ENCODE results near the gene PDZRN3.
A peak's percentile ranks its signal among the peaks of the same experiment; 100 is the strongest.

Gene PDZRN3

DNA sequence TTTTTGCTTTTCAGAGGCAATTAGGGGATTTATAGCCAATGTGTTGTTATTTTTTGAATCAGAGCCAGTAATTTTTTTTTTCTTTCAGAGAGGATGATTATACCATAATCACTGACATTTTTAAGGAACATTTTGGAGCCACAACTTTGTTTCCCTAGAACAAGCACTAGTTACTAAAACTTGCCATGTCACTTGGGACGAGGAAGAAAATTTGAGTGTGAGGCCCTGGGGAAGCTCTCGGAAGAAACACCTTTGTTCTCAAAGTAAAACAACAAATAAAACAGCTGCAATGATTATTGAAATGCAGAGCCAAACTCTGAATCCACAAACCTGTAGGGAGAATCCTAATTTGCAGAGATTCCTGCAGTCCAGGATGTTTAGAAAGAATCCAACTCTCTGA is 69.7 kb downstream of the PDZRN3 start:
- no peak for DNase-seq

DNA sequence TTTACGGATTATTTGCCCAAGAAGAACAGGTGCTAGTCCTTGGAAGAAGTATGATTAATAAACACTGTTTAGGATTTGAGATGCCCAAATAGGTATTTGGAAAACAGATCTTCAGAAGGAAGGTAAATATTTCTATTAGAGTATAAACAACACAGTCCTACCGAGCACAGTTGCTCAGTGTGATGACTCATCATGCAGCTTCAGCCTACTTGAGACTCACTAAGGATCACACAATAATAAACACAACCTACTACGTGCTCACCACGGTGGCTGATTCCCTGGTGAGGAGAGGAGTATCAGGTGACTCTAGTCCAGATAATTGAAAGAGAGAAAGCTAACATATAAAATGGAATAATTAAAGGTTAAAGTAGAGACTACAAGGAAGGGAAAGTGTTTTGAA is 72.0 kb downstream of the PDZRN3 start:
- no peak for DNase-seq

DNA sequence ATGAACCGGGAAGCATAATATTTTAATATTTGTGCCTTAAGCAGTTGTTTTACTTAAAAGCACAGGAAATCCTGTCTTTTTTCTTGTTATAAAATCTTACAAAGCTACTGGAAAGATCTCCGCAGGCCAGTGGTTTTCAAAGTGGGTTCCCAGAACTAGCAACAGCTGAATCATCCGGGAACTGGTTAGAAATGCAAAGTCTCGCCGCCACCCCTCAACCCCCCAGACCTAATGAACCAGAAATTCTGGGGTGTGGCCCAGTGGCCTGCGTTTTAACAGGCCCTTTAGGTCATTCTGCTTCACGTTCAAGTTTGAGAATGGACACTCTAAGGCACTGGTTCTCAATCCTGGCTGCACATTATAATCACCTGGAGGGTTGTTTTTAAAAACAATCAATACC is 74.7 kb downstream of the PDZRN3 start:
- no peak for DNase-seq

DNA sequence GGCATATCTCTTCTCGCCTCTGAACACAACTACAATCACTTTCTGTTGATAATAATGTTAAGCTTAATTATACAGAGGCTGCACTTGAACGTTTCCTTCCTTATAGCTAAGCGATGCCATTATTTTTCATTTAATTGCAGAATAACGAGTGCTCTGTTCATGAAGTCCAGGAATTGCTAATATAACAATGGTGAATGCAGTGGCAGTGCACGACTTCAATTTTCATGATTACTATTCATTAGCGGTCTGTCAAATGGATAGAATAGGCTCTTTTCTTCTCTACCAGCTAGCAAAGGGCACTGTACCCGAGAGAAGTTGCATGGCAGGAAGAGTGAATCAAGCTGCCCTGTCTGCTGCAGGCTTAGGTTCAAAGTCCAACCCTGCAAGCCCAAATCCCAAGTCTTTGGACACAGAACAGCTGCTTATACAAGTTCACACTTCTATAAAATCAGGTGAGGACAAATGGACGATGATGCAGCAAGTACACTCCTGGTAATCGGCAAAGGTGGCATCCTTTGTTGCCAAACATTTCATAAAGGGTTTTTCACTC is 75.6 kb downstream of the PDZRN3 start:
- DNase-seq: peak; percentile 35

DNA sequence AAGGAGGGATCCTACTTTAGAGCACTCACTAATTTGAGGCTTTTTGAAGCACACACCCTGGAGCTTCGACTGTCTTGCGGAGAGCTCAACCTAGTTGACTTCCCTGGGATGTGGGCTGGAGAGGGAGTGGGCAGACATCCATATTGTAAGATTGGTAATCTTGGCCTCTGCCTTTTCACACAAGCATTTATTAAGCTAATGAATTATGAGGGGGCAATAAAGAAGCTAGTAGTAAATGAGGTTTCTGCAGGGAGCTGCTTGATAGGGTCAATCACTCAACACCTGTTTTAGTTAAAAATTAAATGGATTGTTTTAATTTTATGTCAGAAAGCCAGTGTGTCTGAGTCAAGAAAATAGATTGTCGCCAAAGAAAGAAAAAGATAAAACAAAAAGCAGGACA is 76.3 kb downstream of the PDZRN3 start:
- DNase-seq: no peak

DNA sequence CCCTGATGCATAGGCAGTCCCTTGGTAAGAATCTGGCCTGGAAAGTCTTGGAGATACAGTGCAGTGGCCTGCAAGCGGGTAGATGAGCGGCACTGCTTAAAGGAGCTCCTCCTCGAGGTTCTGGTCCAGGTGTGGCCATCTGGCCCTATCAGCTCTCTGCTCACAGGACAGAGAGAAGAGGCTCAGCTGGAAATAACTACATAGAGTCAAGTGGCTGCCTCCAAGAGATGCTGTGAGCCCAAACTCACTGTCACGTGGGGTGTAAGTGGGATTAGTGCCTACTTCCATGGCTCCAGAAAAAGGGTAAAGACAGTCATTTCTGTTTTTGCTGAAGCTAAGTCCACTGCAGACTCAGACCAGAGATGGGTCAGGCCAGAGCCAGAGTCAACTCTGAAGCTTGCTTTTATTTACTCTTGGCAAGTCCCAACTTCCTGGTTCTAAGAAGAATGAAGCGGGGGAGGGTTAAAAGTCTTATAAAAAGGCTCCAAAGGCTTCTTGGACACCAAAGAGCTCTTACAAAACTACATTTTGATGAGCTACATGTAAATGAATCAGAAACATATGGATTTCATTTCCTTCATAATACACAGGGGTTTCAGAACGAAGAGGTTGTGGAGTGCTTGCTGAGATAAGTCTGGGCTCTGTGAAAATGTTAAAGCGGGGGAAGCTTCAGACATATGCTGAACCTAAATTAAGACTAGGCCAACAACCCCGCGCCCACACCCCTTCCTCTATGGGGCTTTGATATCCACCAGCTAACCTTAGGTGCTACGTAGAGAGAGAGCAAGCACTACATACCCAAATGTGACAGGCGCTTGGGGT is 77.1 kb downstream of the PDZRN3 start:
- DNase-seq: no peak

DNA sequence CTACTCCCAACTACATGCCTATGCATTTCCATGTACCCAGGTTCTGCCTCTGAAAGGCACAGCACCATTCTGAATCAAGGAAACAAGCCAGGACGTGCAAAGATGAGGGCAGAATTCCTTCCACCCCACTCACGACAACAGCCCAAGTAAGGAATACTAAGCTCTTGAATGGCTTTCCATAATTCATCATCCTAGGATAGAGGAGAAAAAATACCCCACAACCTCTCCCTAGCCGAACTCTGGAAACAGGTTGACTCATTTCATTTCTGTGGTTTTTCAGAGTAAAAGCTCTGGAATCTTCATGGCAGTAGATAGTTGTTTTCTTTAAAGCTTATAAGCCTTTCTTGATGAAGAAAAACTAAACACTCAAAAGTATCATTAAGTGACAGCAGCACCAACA is 77.8 kb downstream of the PDZRN3 start:
- no peak for DNase-seq

DNA sequence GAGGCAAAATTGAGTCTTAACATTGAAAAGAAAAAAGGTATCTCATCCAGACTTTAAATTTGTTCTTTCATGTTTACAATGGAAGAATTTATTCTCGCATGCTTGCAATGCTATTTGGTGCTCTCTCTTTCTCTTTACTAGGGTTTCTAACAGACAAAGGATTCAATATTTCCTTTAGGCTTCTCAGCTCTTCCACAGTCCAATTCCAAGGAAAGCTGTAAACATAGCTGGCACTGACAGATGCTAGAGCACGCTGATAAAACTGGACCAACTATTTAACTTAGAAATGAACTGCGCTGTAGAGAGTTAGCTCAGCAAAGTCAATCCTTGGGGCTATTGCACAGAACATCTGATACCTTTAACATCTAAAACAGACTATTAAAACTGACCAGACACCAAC is 81.3 kb downstream of the PDZRN3 start:
- DNase-seq: no peak

DNA sequence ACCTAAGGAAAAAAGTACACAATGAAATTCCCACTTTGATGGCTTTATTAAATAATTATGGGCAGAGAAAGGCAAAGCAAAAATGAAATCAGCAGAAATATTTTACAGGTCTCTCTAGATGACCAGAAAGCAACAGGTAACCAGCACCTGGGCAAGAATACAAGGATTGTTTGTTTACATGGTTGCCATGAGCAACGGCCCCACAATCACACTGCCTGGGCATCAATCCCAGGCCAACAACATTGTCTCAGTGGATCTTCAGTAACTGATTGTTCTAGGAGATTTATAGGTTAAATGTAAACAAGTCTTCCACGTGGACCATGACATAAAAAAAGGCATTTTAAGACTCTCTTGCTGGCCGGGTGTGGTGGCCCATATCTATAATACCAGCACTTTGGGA is 82.6 kb downstream of the PDZRN3 start:
- no peak for DNase-seq

DNA sequence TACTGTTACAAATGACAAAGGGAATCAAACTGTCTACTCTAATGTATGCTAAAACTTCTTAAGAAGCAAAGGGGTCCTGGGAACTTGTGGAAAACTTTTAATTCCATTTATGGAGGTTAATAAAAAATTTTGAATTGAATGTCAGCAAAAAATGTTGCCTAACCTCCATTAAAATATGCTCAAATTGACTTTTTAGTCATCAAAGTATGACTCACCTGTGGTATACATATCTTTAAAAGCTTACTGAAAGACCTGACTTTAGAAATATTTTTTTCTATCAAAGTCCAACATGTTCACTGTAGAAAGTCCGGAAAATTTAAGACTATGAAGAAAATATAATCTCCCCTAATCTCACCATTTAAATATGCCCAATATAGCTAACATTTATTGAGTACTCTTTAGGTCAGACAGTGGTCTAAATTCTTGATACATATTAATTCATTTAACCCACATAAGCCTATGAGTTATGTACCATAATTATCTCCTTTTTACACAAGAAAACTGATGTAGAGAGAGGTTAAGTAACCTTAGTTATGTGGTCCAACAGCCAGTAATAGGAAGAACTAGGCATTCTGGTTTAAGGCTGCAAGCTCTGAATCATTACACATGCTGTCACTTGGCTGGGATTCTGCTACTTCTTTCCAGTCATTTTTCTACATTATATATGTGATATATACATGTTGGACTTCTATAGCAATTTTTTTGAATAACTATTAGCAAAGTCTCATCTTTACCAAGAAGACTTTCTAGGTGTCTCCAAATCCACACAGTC is 83.6 kb downstream of the PDZRN3 start:
- DNase-seq: no peak

DNA sequence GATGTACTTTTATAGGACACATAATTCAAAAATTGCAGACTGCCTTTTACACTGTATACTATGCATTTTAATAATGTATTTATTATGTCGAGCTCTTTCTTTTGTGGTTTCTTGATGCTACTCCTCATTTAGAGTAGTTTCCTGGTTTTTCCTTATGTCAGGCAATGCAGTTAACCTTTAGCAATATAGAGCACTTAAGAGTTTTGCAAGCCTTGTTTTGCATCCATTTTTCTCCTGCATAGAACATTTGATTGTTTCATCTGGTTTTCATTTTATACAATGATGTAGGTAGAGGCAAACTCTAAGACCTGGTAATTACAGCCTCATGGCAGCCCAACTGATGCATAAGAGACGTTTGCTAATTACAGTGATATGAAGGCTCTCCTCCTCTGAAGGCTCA is 86.3 kb downstream of the PDZRN3 start:
- DNase-seq: no peak

DNA sequence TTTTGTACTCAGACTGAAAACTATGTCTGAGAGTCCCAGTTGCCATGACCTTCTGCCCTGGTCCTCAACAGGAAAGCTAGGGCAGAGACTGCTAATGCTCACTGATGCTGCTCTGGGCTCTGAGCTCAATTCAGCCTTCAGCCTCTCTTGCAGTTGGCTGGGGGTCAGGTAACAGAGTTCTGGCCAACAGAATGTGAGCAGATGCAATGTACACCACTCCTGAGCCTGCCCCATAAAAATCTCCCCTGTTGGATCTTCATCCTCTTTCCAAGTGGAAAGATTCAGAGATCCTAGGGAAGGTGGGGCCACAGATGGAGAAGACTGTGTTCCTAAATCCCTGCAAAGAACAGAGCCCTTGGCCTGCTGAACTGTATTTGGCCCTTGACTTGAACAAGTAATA is 87.8 kb downstream of the PDZRN3 start:
- no peak for DNase-seq

DNA sequence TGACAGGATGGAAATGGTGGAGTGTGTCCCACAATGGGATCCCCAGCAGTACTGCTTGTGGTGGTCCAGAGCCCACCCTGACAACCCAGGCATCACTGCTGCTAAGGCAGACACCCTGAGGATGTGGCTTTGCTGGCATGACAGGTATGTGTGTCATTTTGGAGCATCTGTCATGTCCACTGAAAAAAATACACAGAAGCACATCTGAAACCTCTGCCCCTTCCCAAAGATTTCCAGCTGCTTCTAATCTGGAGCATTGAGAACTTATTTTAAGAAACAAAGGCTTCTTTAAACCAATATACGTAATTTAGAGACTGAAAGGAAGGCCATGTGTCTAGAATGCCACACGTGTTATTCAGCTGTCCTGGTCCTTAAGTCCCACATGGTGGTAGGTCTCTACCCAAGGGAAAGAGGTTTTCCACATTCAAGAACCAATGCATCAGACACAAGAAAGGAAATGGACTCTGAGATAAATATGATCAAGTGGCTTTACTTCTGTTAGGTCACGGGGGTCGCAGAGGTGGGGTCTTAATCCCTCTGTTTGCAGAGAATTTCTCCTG is 88.3 kb downstream of the PDZRN3 start:
- DNase-seq: no peak

DNA sequence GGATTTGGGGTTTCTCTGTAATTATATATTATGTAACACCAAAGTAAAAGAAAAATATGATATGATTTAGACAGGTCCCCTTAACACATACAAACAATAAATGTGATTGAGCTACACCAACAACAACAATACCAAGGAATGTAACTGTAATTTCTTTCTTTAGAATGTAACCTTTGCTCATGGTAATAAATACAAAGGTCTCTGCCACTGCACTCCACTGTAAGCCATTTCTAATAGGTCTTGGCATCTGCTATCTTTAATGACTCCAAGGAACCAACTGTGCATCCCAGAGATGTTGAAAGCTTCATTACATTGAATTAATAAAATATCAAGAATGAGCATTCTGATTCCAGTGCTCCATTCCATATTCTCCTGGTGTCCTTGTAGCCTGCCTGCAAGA is 88.8 kb downstream of the PDZRN3 start:
- DNase-seq: no peak

DNA sequence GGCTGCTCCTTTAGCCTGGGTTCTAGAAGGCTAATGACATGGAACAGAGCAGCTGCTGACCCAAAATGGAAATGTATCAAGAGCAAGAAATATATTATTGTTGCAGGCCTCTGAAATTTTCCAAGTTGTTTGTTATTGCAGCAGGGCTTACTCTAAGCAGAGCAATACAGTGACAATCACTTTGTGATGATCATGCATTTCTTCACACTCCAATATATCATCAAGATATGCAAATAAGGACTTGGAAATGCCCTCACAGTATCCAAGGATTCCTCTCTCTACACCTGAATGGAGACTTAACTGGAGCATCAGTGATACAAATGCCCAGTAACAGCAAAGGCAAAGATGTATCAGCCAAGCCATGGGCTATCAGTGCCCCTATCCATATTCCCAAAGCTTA is 89.6 kb downstream of the PDZRN3 start:
- DNase-seq: no peak

DNA sequence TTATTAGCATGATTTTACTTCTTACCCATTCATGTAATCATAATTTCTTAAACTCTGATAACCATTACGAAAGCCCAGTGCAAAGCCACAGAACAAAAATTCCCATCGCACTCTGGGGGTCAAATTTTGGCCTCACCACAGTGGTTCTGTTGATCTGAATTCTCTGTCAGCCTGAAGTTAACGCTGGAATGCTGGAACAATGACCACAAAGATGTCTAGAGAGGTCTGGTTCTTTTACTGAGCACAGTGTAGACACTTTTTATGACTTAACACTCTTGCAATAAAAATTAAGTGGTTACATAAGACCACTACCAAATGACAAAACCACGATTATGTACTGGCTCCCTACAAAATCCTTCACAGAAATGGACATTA is 94.7 kb downstream of the PDZRN3 start:
- no peak for DNase-seq

DNA sequence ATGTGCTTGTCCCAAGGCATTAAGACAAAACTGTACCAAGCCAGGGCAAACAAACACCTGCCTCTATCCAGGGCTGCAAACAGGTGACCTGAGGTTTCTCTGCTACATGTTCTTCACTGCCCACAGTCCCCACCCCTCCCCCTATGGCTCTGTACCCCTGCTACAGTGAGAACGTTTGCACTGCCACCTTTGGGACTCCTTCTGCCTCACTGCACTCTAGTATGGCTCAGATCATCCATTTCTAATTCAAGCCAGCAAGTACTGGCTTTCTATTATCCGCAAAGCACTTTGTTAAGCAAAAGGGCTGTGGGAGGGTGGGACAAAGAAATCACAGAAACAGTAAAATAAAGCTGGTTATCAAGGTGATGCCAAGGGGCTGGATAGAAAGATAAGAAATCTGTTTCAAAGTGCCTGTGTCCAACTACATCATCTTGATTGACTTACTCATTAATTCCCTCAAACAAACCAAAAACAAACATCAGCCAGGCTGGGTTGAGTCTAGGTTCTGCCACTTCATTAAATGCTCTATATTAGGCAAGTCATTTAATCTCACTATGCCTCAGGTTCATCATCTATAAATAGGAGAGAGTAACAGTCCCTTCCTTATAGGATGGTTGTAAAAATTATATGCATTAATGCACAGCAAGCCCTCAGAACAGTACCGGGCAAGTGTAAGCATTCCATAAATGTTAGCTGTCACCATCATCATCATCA is 95.3 kb downstream of the PDZRN3 start:
- DNase-seq: no peak

DNA sequence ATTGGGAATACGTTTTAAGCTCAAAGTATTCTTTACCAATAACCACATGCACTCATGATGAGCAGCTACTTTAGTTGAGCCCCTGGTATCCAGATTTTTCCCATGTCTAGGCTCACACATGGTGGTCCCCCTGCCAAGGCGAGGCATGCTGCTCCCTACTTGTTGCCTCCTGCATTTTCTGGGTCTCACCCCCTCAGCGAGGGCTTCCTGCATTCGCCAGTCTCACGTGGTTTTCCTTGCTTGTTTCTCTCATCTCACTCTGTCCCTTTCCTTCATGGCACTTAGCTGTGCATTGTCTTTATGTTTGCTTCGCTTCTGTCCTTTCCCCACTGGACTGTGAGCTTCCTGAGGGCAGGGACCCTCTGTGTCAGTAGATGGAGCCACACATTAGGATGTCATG is 99.2 kb downstream of the PDZRN3 start:
- DNase-seq: no peak

DNA sequence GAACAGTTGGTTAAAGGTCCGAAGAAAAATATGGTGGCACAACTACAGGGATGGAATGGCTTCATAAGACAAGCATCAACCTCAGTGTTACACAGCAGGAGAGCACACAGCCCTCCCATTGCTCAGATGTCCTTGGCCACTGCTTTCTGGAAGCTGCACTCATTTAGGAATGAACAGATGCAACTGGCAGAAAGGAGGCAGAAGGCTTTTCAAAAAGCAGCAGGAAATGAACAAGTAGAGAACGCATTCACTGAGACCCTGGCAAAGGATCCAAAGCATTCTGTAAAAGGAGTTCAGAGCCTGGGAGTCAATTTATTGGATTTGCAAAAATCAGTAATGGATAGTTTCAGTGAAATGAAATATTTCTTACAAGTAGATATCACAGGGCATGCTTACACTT is 101.1 kb downstream of the PDZRN3 start:
- DNase-seq: no peak

DNA sequence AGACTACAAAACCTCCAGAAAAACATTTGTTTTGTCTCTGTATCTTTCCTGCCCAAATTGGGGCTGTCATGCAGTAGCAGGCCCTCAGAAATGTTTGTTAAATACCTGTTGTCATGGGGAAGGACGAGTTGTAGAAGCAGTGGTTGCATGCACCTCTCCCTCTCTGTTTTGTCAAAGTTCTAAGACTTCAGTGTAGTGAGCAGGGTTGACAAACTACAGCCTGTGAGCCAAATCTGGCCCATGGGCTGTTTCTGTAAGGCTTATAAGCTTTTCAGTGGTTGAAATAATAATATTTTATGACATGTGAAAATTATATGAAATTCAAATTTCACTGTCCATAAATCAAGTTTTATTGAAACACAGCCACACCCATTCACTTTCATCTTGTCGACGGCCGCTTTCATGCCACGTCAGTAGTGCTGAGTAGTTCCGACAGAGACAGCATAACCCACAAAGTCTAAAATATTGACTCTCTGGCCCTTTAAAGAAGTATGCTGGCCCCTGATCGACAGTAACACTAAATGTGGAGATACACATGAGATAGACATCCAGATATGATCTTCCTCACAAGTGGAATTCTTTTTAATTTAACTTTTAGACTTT is 102.9 kb downstream of the PDZRN3 start:
- peak; percentile 57 for DNase-seq

DNA sequence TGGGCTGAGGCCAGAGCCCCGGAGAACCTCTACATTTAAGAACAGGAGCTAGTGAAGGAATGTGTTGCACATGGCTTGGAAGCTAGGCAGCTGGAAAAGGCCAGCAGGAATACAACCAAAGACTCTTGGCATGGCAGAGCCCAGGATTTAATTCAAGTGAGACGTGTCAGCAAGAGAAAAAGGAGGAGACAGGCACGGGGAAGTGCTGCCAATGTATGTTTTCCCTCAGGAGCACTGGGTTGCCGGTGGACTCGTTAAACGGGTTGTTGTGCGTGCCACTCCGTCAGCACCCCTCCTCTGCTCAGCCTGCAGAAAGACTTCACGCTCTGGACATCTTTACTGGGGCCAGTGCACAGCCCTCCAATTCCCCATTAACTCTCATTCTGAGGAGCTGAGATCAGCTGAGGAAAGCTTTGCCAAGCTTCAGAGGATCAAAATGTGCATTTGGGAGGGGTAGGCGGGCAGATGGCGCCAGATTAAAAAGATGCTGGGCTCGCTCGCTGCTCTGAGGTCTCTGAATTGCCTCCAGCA is 103.7 kb downstream of the PDZRN3 start:
- DNase-seq: no peak

DNA sequence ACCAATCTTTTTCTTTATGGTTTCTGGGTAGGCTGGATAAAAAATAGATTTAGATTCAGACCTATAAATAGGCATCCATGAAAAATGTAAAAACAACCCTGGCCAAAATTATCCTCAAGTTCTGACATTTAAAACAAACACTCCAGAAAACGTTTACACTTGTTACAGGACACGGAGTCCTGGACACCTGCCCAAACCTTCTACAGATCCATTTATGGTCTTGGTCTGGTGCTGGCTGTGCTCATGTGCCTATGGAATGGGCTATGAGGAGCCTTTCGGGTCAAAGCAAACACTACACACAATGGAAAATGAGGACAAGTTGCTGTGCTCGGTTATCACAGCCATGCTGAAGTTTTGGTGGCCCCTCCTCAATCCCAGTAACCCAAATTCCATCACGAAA is 108.1 kb downstream of the PDZRN3 start:
- DNase-seq: no peak

DNA sequence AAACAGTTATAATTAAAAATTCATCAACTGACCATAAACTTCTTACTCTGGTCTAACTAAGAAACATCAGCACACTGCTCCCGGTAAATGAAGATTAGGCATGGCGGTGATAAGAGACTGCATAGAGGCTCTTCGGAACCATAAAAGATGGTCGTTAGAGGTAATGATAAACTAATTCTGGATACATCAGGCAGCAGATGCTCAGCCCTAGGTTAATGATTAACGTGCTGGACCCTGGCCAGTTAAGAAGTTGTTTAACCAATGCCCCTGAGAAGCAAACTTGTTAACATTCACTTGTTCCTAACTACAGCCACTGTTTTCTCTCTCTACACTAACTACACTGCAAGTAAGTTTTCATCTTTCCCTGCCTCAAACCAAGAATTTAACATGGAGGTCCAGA is 111.5 kb downstream of the PDZRN3 start:
- no peak for DNase-seq
